ENCODE data around the gene TCTN3. TPM values are rescaled to one million over a fixed set of nuclear protein-coding genes. Genes with fewer than 3 reads are reported as not detected.

TCTN3 gene
- total RNA-seq, 2 donors from 2014 or later, result 53.5 to 57.7 TPM

DNA sequence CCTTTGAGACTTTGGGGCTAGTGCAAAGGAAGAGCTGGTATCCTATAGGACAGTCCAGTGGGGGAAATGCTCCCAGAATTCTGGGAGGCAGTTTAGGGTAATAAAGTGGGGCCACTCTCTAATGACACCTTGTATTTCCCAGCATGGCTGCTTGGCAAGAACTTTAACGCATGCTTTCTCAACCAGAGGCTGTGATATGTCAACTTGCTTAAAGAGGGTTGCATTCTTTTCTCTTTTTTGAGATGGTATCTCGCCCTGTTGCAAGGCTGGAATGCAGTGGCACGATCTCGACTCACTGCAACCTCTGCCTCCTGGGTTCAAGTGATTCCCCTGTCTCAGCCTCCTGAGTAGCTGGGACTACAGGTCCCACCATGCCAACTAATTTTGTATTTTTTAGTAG is 75.6 kb downstream of the TCTN3 start:
- Mint-ChIP-seq H3K36me3 (ENCODE audit: low read depth) (peaks cover 71% of the 10 kb centered on the region), H3K27ac (no peak overlapping the region), H3K27me3 (ENCODE audit: insufficient read depth) (no peaks in the 10 kb centered on the region), H3K4me1 (no peaks in the 10 kb centered on the region), H3K9me3 (peaks cover 13% of the 10 kb centered on the region), H3K4me3 (no peak overlapping the region)
- DNase-seq, result no peak
- H3K9me3 ChIP-seq (ENCODE audit: control insufficient read depth, low read length), result no peaks in the 10 kb centered on the region
- no peak overlapping the region for H3K4me3 ChIP-seq (ENCODE audit: low read length)
- 93 to 94% methylated on average over 3 to 4 of the region's 4 CpGs for WGBS, 2 experiments (ENCODE audit: insufficient coverage in 1 of 2, insufficient read length in 1 of 2)
- no peaks in the 10 kb centered on the region for H3K27me3 ChIP-seq (ENCODE audit: control insufficient read depth, insufficient read depth, low read length, poor library complexity, severe bottlenecking)
- no peak overlapping the region for H3K9ac ChIP-seq (ENCODE audit: extremely low read depth, low read length, poor library complexity, severe bottlenecking)
- no peaks in the 10 kb centered on the region for H3K4me1 ChIP-seq (ENCODE audit: control insufficient read depth, insufficient read depth, low read length)
- TF ChIP-seq, protein P1, sequence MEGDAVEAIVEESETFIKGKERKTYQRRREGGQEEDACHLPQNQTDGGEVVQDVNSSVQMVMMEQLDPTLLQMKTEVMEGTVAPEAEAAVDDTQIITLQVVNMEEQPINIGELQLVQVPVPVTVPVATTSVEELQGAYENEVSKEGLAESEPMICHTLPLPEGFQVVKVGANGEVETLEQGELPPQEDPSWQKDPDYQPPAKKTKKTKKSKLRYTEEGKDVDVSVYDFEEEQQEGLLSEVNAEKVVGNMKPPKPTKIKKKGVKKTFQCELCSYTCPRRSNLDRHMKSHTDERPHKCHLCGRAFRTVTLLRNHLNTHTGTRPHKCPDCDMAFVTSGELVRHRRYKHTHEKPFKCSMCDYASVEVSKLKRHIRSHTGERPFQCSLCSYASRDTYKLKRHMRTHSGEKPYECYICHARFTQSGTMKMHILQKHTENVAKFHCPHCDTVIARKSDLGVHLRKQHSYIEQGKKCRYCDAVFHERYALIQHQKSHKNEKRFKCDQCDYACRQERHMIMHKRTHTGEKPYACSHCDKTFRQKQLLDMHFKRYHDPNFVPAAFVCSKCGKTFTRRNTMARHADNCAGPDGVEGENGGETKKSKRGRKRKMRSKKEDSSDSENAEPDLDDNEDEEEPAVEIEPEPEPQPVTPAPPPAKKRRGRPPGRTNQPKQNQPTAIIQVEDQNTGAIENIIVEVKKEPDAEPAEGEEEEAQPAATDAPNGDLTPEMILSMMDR (conservative IDR thresholded peaks at IDR 0.05), result no peak
- H3K27ac ChIP-seq (ENCODE audit: low read depth, low read length), result no peak overlapping the region
- H3K36me3 ChIP-seq (ENCODE audit: control insufficient read depth, insufficient read depth, low read length), result peaks cover 73% of the 10 kb centered on the region

DNA sequence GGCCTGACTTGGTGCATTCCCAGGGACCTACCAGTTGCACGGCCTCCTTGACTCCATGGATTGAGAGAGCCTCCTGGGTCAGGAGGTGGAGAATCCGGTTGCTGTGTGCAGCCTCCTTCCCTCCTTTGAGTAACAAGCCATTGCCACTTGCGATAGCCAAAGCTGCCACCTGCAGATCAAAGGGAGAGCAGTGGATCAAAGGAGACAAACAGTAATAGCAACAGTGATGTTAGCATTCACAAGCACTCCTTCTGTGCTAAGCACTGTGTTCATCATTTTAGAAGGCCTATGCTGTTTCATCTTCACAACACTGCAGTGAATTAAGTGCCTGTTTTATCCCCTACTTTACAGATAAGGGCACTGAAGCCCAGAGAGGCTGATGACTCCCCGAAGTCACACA is 77.3 kb downstream of the TCTN3 start:
- no peak overlapping the region for H3K27ac Mint-ChIP-seq
- TF ChIP-seq, protein P1 (conservative IDR thresholded peaks at IDR 0.05), result no peak
- Histone ChIP-seq H3K27ac (ENCODE audit: low read depth, low read length) (no peak overlapping the region), H3K9ac (ENCODE audit: extremely low read depth, low read length, poor library complexity, severe bottlenecking) (no peak overlapping the region), H3K36me3 (ENCODE audit: control insufficient read depth, insufficient read depth, low read length) (peaks cover 69% of the 10 kb centered on the region), H3K9me3 (ENCODE audit: control insufficient read depth, low read length) (no peaks in the 10 kb centered on the region), H3K4me3 (ENCODE audit: low read length) (no peak overlapping the region), H3K4me1 (ENCODE audit: control insufficient read depth, insufficient read depth, low read length) (no peaks in the 10 kb centered on the region), H3K27me3 (ENCODE audit: control insufficient read depth, insufficient read depth, low read length, poor library complexity, severe bottlenecking) (no peaks in the 10 kb centered on the region)
- no peak overlapping the region for H3K4me3 Mint-ChIP-seq
- no peaks in the 10 kb centered on the region for H3K27me3 Mint-ChIP-seq (ENCODE audit: insufficient read depth)
- H3K36me3 Mint-ChIP-seq (ENCODE audit: low read depth), result peaks cover 85% of the 10 kb centered on the region
- 93 to 95% methylated on average over 2 to 4 of the region's 4 CpGs for WGBS, 2 experiments (ENCODE audit: insufficient coverage in 1 of 2, insufficient read length in 1 of 2)
- H3K4me1 Mint-ChIP-seq, result peaks cover 3% of the 10 kb centered on the region
- DNase-seq, result no peak
- H3K9me3 Mint-ChIP-seq, result peaks cover 13% of the 10 kb centered on the region

Other genes starting within 250 kb of the TCTN3 start
- 10 to 100 TPM; 16.7 to 17.9 TPM for gene SORBS1, start 132.6 kb downstream of the TCTN3 start, total RNA-seq
- 100 to 1,000 TPM in 1 of 2 donors, 10 to 100 TPM in 1; 81.0 to 130 TPM for gene ALDH18A1, start 37.2 kb downstream of the TCTN3 start, total RNA-seq
- 1 to 10 TPM; 3.9 TPM for gene ENTPD1, start 62.2 kb upstream of the TCTN3 start, total RNA-seq
- gene CC2D2B, start 214.0 kb upstream of the TCTN3 start, total RNA-seq, result 1 to 10 TPM in 1 of 2 donors, under 1 TPM in 1; 0.33 to 1.4 TPM

Measured in endodermal cell (in vitro differentiated cells).